Activated CD8-positive, alpha-beta T cell treated with anti-CD3 and anti-CD28 coated beads for 36 hours (primary cell): ENCODE data around the gene SLC27A1. TPM values are rescaled to one million over a fixed set of nuclear protein-coding genes. Genes with fewer than 3 reads are reported as not detected.

Experiments used
- ATAC-seq: fragments of 200-7000 bp; cut with Tn5 transposase; one replicate; pipeline ENCODE4 v1.10.0; 2021; ENCODE audit warnings: mild to moderate bottlenecking, moderate library complexity
- CTCF ChIA-PET: fragments of 350-600 bp; sonication (Branson Sonifier 250); formaldehyde crosslinking; loops from one replicate; lab custom pipeline; 2021; ENCODE audit warnings: antibody characterized with exemption; lab: Charles Lee
- POLR2A ChIA-PET: fragments of 350-600 bp; sonication (Branson Sonifier 250); formaldehyde crosslinking; loops from one replicate; lab custom pipeline; 2021; ENCODE audit warnings: antibody characterized with exemption; lab: Charles Lee
- DNase-seq: peaks from one replicate; pipeline ENCODE4 v3.0.0-alpha.2; 2020
- H3K27ac Mint-ChIP-seq: one replicate; pipeline ENCODE4 v1.8.0; 2021; ENCODE audit warnings: mild to moderate bottlenecking, mixed read lengths
- H3K27me3 Mint-ChIP-seq: one replicate; pipeline ENCODE4 v1.8.0; 2021; ENCODE audit warnings: mixed read lengths
- H3K36me3 Mint-ChIP-seq: one replicate; pipeline ENCODE4 v1.8.0; 2021; ENCODE audit warnings: low read depth, mixed read lengths
- H3K4me1 Mint-ChIP-seq: one replicate; pipeline ENCODE4 v1.8.0; 2021; ENCODE audit warnings: low read depth, mixed read lengths
- H3K4me3 Mint-ChIP-seq: one replicate; pipeline ENCODE4 v1.8.0; 2021; ENCODE audit warnings: mild to moderate bottlenecking, moderate library complexity, mixed read lengths
- H3K9me3 Mint-ChIP-seq: one replicate; pipeline ENCODE4 v1.8.0; 2021; ENCODE audit warnings: mixed read lengths
- intact Hi-C: fragments of 100-400 bp; cut with micrococcal nuclease; formaldehyde crosslinking; loops from one replicate; pipeline ENCODE4 v1.10.0; 2022
- total RNA-seq, 2 experiments: library from RNA; stranded (reverse); gene quantifications; one replicate each; pipeline ENCODE4 v1.2.3, GENCODE V29; 2021
- TF ChIP-seq, protein P1 (sequence below): fragments of 200-600 bp; IDR thresholded peaks from one replicate; pipeline ENCODE4 v1.8.0; 2022; ENCODE audit warnings: antibody characterized with exemption, mild to moderate bottlenecking

Gene SLC27A1
- total RNA-seq, 2 experiments from 2014 or later = 3.5 to 3.6 TPM

DNA sequence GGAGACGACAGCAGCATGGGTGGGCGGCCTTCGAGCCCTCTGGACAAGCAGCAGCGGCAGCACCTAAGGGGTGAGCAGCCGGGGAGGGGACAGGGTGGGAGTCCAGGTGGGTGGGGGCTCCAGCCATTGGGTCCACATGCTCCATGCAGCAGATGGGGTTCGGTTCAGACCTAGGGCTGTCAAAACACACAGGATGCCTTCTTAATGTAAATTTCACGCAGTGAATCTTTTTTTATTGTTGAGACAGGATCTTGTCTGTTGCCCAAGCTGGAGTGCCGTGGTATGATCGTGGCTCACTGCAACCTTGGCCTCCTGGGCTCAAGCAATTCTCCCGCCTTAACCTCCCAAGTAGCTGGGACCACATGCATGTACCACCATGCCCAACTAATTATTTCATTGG lies 57.0 kb downstream of the SLC27A1 start:
- CTCF ChIA-PET = interaction anchor here (1.6 kb wide), 1 partner anchor 31 kb away, joined by 5 read pairs; no protein-coding TSS in a partner anchor
- no peak for ATAC-seq
- H3K27me3 Mint-ChIP-seq = no peaks in the 10 kb centered on the region
- no peak overlapping the region for H3K4me3 Mint-ChIP-seq
- POLR2A ChIA-PET = interaction anchor here (1.4 to 1.5 kb wide), 2 partner anchors 14 to 16 kb away, joined by 3 read pairs; no protein-coding TSS in a partner anchor
- intact Hi-C loops = no loop called here
- DNase-seq = no peak
- peaks cover 37% of the 10 kb centered on the region for H3K4me1 Mint-ChIP-seq
- TF ChIP-seq, protein P1, sequence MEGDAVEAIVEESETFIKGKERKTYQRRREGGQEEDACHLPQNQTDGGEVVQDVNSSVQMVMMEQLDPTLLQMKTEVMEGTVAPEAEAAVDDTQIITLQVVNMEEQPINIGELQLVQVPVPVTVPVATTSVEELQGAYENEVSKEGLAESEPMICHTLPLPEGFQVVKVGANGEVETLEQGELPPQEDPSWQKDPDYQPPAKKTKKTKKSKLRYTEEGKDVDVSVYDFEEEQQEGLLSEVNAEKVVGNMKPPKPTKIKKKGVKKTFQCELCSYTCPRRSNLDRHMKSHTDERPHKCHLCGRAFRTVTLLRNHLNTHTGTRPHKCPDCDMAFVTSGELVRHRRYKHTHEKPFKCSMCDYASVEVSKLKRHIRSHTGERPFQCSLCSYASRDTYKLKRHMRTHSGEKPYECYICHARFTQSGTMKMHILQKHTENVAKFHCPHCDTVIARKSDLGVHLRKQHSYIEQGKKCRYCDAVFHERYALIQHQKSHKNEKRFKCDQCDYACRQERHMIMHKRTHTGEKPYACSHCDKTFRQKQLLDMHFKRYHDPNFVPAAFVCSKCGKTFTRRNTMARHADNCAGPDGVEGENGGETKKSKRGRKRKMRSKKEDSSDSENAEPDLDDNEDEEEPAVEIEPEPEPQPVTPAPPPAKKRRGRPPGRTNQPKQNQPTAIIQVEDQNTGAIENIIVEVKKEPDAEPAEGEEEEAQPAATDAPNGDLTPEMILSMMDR = no peak
- peaks cover 3% of the 10 kb centered on the region for H3K9me3 Mint-ChIP-seq
- peaks cover 9% of the 10 kb centered on the region for H3K36me3 Mint-ChIP-seq
- H3K27ac Mint-ChIP-seq = no peak overlapping the region

DNA sequence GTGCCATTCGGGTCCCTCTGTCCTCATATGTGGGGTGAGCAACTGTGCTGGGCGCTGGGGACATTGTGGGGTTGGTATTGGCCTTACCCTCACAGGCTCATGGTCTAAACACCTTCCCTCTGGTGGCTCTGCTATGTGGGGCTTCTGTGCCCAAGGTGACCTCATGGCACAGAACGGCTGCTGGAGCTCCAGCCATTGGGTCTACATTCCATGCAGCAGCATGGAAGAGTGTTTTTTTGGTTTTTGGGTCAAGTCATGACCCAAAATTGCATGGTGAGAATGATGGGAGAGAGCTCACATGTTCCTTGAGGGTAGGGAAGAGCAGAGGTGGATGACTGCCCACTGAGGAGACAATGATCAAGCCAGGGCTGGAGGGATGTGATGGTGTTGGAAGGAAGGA lies 58.3 kb downstream of the SLC27A1 start:
- no peak for ATAC-seq
- Mint-ChIP-seq H3K36me3 (peaks cover 3% of the 10 kb centered on the region), H3K27me3 (no peaks in the 10 kb centered on the region), H3K4me1 (peaks cover 24% of the 10 kb centered on the region), H3K4me3 (no peak overlapping the region), H3K9me3 (peaks cover 3% of the 10 kb centered on the region), H3K27ac (no peak overlapping the region)
- ChIA-PET POLR2A (interaction anchor here (0.6 kb wide), 1 partner anchor 8 kb away, joined by 7 read pairs; no protein-coding TSS in a partner anchor), CTCF (interaction anchor here (0.6 to 1.2 kb wide), 2 partner anchors 82 to 331 kb away, joined by 3 read pairs; partner anchors contain the start of gene RPL18A)
- TF ChIP-seq, protein P1 = no peak
- intact Hi-C loops = no loop called here
- no peak for DNase-seq

DNA sequence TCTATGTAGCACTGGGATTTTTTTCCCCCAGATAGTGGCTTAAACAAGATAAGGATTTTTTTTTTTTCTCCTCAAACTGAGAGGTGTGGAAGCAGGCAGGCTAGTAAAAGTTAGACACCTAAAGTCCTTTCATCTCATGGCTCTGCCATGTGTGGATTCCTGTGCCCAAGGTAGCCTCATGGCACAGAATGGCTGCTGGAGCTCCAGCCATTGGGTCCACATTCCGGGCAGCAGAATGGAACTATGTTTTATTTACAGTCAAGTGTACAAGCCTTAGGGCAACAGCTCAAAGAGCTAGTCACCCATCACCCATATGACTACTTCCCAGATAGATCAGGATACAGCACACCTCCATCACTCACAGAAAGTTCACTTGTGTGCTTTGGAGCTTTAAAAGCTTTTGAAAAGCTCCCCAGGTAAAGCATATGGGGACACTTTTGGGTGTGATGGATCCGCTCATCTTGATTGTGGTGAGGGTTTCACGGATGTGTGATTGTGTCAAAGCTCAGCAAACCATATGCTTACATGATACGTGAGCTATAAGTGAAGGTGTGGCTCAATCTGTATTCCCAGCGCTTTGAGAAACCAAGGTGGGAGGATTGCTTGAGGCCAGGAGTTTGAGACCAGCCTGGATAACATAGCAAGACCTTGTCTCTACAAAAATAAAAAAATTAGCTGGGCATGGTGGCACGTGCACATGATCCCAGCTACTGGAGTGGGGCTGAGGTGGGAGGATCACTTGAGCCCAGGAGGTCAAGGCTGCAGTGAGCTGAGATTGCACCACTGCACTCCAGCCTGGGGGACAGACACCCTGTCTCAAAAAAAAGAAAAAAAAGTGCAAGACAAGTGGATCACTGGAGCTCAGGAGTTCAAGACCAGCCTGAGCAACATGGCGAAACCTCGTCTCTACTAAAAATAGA lies 59.2 kb downstream of the SLC27A1 start:
- H3K36me3 Mint-ChIP-seq = peaks cover 2% of the 10 kb centered on the region
- no peak for ATAC-seq
- H3K4me3 Mint-ChIP-seq = no peak overlapping the region
- no peak overlapping the region for H3K27ac Mint-ChIP-seq
- ChIA-PET CTCF (interaction anchor here (0.6 to 1.9 kb wide), 6 partner anchors 18 to 407 kb away, joined by 3 to 7 read pairs (median 3); partner anchors contain the start of genes PGLS and RPL18A), POLR2A (interaction anchor here (0.6 to 1.1 kb wide), 3 partner anchors 9 to 10 kb away, joined by 4 to 7 read pairs (median 4); no protein-coding TSS in a partner anchor)
- TF ChIP-seq, protein P1 = no peak
- no peaks in the 10 kb centered on the region for H3K27me3 Mint-ChIP-seq
- no peak for DNase-seq
- H3K4me1 Mint-ChIP-seq = peaks cover 17% of the 10 kb centered on the region
- H3K9me3 Mint-ChIP-seq = peaks cover 3% of the 10 kb centered on the region
- intact Hi-C loops = no loop called here

DNA sequence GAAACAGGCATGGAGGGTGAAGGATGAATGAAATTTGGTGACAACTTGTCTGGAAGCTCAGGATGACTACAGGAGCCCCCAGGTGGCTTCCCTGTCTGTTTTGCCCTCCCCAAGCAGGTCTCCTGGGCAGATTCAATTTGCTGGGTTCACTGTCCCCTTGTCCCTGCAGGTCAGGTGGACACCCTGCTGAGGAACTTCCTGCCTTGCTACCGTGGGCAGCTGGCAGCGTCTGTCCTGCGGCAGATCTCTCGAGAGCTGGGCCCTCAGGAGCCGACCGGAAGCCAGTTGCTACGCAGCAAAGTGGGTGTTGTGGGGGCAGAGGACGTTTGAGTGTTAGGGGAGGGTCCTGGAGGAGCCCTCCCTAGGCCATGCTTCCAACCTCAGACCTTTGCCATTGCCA lies 60.3 kb downstream of the SLC27A1 start:
- peaks cover 7% of the 10 kb centered on the region for H3K4me1 Mint-ChIP-seq
- POLR2A ChIA-PET = no interaction called here
- DNase-seq (no peak), ATAC-seq (peak; percentile 43)
- H3K36me3 Mint-ChIP-seq = no peaks in the 10 kb centered on the region
- no peak overlapping the region for H3K27ac Mint-ChIP-seq
- no peaks in the 10 kb centered on the region for H3K27me3 Mint-ChIP-seq
- no peak overlapping the region for H3K4me3 Mint-ChIP-seq
- TF ChIP-seq, protein P1 = no peak
- peaks cover 3% of the 10 kb centered on the region for H3K9me3 Mint-ChIP-seq
- CTCF ChIA-PET = interaction anchor here (1.0 to 1.9 kb wide), 2 partner anchors 19 to 43 kb away, joined by 4 to 7 read pairs; partner anchors contain the start of gene PGLS
- intact Hi-C loops = no loop called here
